NT2/D1 (cell line): Measurements from ENCODE around the gene FKBP3.

ENCODE experiments used
- SUZ12 ChIP-seq: IDR thresholded peaks from 2 replicates; pipeline ENCODE4 v1.6.1; 2011; ENCODE audit not compliant: insufficient read length, insufficient read depth; ENCODE audit errors: extremely low read depth
- YY1 ChIP-seq: IDR thresholded peaks from 2 replicates; pipeline ENCODE4 v1.6.1; 2011; ENCODE audit not compliant: insufficient read length, insufficient read depth

DNA sequence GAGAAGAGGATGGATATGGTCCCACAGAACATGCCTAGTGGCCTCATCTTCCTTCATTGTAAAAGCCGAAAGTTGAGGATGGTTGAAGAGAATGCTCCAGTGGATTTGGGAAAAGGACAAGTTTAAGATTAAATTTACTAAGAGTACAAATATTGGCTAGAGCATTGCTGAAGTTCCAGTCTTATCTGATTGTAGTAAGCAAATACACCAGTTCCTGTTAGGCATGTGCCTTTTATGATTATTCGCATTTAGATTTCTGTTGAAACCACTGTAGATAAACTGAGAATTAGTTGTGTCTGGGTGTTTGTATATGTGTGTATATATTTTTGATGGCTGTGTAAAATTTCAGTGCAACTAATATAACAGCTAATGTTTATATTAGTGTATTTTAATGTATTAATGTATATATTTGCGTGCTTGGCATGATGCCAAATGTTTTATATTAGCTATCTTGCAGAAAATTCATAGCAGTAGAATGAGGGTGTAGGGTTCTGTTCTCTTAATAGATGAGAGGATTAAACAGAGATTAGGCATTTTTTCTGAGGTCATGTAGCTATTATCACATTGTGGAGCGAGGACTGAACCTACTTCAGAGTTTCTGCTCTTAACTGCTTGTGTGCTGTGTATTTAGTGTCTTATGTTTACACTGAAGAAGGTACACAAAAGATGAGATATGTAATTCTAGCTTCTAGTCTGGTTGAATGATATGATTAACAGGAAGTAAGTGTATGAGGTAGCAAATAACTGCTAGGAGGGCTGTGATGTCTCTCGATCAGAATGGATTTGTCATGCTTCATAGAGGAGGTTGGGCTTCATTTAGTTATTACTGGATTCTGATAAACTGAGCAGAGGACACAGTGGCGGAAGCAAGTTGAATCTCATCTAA lies 21.1 kb downstream of the FKBP3 start:
- no peak for TF ChIP-seq YY1
- TF ChIP-seq SUZ12 = no peak
